Liver (tissue), 9 donors: Measurements from ENCODE around the gene PPP6R3. TPM values are rescaled to one million over a fixed set of nuclear protein-coding genes. Genes with fewer than 3 reads are reported as not detected.

Source experiments
- DNase-seq: peaks from one replicate; pipeline ENCODE4 v3.0.0-alpha.2; 2017; ENCODE audit warnings: low spot score
- H3K27ac ChIP-seq, 2 donors: one replicate each; pipeline ENCODE4 v1.7.0; 2013; ENCODE audit warnings: inconsistent platforms in 2 of 2, low read length in 2 of 2, control low read depth in 1 of 2, low read depth in 1 of 2, mild to moderate bottlenecking in 1 of 2
- H3K27me3 ChIP-seq, 4 donors: one replicate each; pipeline versions ENCODE4 v1.6.1 to v1.7.0; 2013; ENCODE audit warnings: low read length in 3 of 4, inconsistent platforms in 1 of 4, mild to moderate bottlenecking in 1 of 4, moderate library complexity in 1 of 4; ENCODE audit not compliant: control insufficient read depth in 4 of 4, insufficient read depth in 4 of 4
- H3K36me3 ChIP-seq, 4 donors: one replicate each; pipeline versions ENCODE4 v1.6.1 to v1.7.0; 2013; ENCODE audit warnings: low read length in 3 of 4, mild to moderate bottlenecking in 3 of 4, low read depth in 1 of 4, moderate library complexity in 1 of 4; ENCODE audit not compliant: control insufficient read depth in 4 of 4, insufficient read depth in 3 of 4
- H3K4me1 ChIP-seq, 4 donors: one replicate each; pipeline versions ENCODE4 v1.6.1 to v1.7.0; 2013; ENCODE audit warnings: low read length in 3 of 4, mild to moderate bottlenecking in 3 of 4, moderate library complexity in 1 of 4; ENCODE audit not compliant: control insufficient read depth in 4 of 4, insufficient read depth in 4 of 4
- H3K4me3 ChIP-seq, 3 donors: one replicate each; pipeline versions ENCODE4 v1.6.1 to v1.7.0; 2013; ENCODE audit warnings: low read length in 3 of 3, control low read depth in 1 of 3, low read depth in 1 of 3, mild to moderate bottlenecking in 1 of 3
- H3K9ac ChIP-seq, 2 donors: one replicate each; pipeline ENCODE4 v1.7.0; 2013; ENCODE audit warnings: low read length in 2 of 2, mild to moderate bottlenecking in 2 of 2, moderate library complexity in 2 of 2, control low read depth in 1 of 2, low read depth in 1 of 2
- H3K9me3 ChIP-seq, 4 donors: one replicate each; pipeline versions ENCODE4 v1.6.1 to v1.7.0; 2013; ENCODE audit warnings: low read length in 3 of 4; ENCODE audit not compliant: control insufficient read depth in 4 of 4
- ATF3 ChIP-seq: IDR thresholded peaks from 2 replicates; pipeline ENCODE4 v1.6.1; 2016; ENCODE audit warnings: antibody characterized with exemption
- EGR1 ChIP-seq, 2 donors: IDR thresholded peaks; 2 replicates each; pipeline ENCODE4 v1.6.1; 2016 to 2018; ENCODE audit warnings: antibody characterized with exemption in 2 of 2, low read depth in 2 of 2
- FOXA1 ChIP-seq: IDR thresholded peaks from 2 replicates; pipeline ENCODE4 v1.6.1; 2016; ENCODE audit warnings: antibody characterized with exemption
- FOXA2 ChIP-seq: IDR thresholded peaks from 2 replicates; pipeline ENCODE4 v1.6.1; 2016; ENCODE audit warnings: antibody characterized with exemption
- GABPA ChIP-seq, 2 donors: IDR thresholded peaks in 1 of 2; conservative IDR thresholded peaks in 1 of 2; 2 replicates each; pipeline ENCODE4 v1.6.1; 2016; ENCODE audit warnings: antibody characterized with exemption in 2 of 2, mild to moderate bottlenecking in 1 of 2, moderate library complexity in 1 of 2
- HNF4A ChIP-seq, 2 donors: conservative IDR thresholded peaks; 2 replicates each; pipeline ENCODE4 v1.6.1; 2016; ENCODE audit warnings: antibody characterized with exemption in 2 of 2, mild to moderate bottlenecking in 2 of 2
- HNF4G ChIP-seq: IDR thresholded peaks from 2 replicates; pipeline ENCODE4 v1.6.1; 2016; ENCODE audit warnings: antibody characterized with exemption
- JUND ChIP-seq, 2 donors: IDR thresholded peaks; 2 replicates each; pipeline ENCODE4 v1.6.1; 2016; ENCODE audit warnings: antibody characterized with exemption in 2 of 2
- NR2F2 ChIP-seq: IDR thresholded peaks from 2 replicates; pipeline ENCODE4 v1.6.1; 2016; ENCODE audit warnings: antibody characterized with exemption
- RAD21 ChIP-seq, 2 donors: IDR thresholded peaks; 2 replicates each; pipeline ENCODE4 v1.6.1; 2016; ENCODE audit warnings: antibody characterized with exemption in 2 of 2, mild to moderate bottlenecking in 2 of 2
- REST ChIP-seq: IDR thresholded peaks from 2 replicates; pipeline ENCODE4 v1.6.1; 2016; ENCODE audit warnings: antibody characterized with exemption, mild to moderate bottlenecking
- RXRA ChIP-seq, 2 donors: IDR thresholded peaks; 2 replicates each; pipeline ENCODE4 v1.6.1; 2017 to 2018; ENCODE audit warnings: antibody characterized with exemption in 2 of 2, mild to moderate bottlenecking in 1 of 2
- SP1 ChIP-seq: IDR thresholded peaks from 2 replicates; pipeline ENCODE4 v1.6.1; 2018; ENCODE audit warnings: antibody characterized with exemption, mild to moderate bottlenecking
- TAF1 ChIP-seq: conservative IDR thresholded peaks from 2 replicates; pipeline ENCODE4 v1.6.1; 2016; ENCODE audit warnings: antibody characterized with exemption, mild to moderate bottlenecking
- YY1 ChIP-seq: IDR thresholded peaks from 2 replicates; pipeline ENCODE4 v1.6.1; 2016; ENCODE audit warnings: antibody characterized with exemption, mild to moderate bottlenecking
- ZBTB33 ChIP-seq: IDR thresholded peaks from 2 replicates; pipeline ENCODE4 v1.6.1; 2016; ENCODE audit warnings: antibody characterized with exemption
- WGBS: extraction: QIAGEN DNeasy Blood & Tissue Kit; methylation state at CpG from one replicate; pipeline ENCODE4 v1.1.7; 2013; 5-methylcytosine and 5-hydroxymethylcytosine counted together
- polyA plus RNA-seq, 2 donors: library from polyadenylated mRNA; stranded (reverse) in 1 of 2; unstranded in 1 of 2; fragments of 200-250 nt in 1 of 2; fragments of >200 nt in 1 of 2; fragmentation: Nextera tagmentation in 1 of 2; extraction: Ambion mirVana in 1 of 2; gene quantifications; one replicate each; pipeline versions ENCODE4 v1.2.1 to v1.2.3, GENCODE V29; 2013 to 2015
- total RNA-seq, 2 donors: library from RNA; depleted of rRNA; stranded (reverse); fragments of >200 nt; gene quantifications; one replicate each; pipeline ENCODE4 v1.2.3, GENCODE V29; 2014
- TF ChIP-seq, protein P1 (sequence below): fragments of 150-350 bp; IDR thresholded peaks from 2 replicates; pipeline ENCODE4 v1.5.1; 2017; ENCODE audit warnings: improper control_type of control experiment, low read depth, low read length; ENCODE audit not compliant: missing input control
- TF ChIP-seq, protein P2 (sequence below): IDR thresholded peaks from 2 replicates; pipeline ENCODE4 v1.6.1; 2016; ENCODE audit warnings: antibody characterized with exemption
- donor health status: healthy.
- donor health status: healthy.
- donor health status: healthy.
- donor health status: healthy.
- donor health status: healthy.

PPP6R3 gene
- total and polyA plus RNA-seq, 4 donors: 12.3 to 101 (median 58.1) TPM

- TF ChIP-seq, protein P1, sequence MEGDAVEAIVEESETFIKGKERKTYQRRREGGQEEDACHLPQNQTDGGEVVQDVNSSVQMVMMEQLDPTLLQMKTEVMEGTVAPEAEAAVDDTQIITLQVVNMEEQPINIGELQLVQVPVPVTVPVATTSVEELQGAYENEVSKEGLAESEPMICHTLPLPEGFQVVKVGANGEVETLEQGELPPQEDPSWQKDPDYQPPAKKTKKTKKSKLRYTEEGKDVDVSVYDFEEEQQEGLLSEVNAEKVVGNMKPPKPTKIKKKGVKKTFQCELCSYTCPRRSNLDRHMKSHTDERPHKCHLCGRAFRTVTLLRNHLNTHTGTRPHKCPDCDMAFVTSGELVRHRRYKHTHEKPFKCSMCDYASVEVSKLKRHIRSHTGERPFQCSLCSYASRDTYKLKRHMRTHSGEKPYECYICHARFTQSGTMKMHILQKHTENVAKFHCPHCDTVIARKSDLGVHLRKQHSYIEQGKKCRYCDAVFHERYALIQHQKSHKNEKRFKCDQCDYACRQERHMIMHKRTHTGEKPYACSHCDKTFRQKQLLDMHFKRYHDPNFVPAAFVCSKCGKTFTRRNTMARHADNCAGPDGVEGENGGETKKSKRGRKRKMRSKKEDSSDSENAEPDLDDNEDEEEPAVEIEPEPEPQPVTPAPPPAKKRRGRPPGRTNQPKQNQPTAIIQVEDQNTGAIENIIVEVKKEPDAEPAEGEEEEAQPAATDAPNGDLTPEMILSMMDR: no peak
- TF ChIP-seq HNF4G: no peak
- no peak for TF ChIP-seq EGR1 (IDR thresholded peaks at IDR 0.05; ENCODE audit: low read depth in 2 of 2)
- TF ChIP-seq YY1: no peak
- no peak for TF ChIP-seq GABPA (IDR thresholded peaks at IDR 0.05 in 1 of 2, conservative IDR thresholded peaks at IDR 0.05 in 1 of 2)
- TF ChIP-seq TAF1: no peak
- TF ChIP-seq JUND (IDR thresholded peaks at IDR 0.05): no peak
- TF ChIP-seq REST: no peak
- TF ChIP-seq RAD21 (IDR thresholded peaks at IDR 0.05): no peak
- TF ChIP-seq FOXA1: no peak
- no peak for TF ChIP-seq ZBTB33
- TF ChIP-seq, protein P2, sequence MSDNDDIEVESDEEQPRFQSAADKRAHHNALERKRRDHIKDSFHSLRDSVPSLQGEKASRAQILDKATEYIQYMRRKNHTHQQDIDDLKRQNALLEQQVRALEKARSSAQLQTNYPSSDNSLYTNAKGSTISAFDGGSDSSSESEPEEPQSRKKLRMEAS: no peak
- TF ChIP-seq NR2F2: no peak
- TF ChIP-seq SP1: no peak
- no peak for TF ChIP-seq FOXA2
- TF ChIP-seq HNF4A (conservative IDR thresholded peaks at IDR 0.05): no peak
- no peak for TF ChIP-seq ATF3
- no peak for TF ChIP-seq RXRA (IDR thresholded peaks at IDR 0.05)
- WGBS: 97% methylated on average over 21 of the region's 21 CpGs
- no peaks in the 10 kb centered on the region for H3K27me3 ChIP-seq
- DNase-seq: no peak
- H3K9ac ChIP-seq: no peak overlapping the region
- H3K9me3 ChIP-seq: no peaks in the 10 kb centered on the region
- no peak overlapping the region for H3K4me3 ChIP-seq
- H3K36me3 ChIP-seq: peaks cover 14 to 67% (median 40%) of the 10 kb centered on the region in 4 donors
- H3K4me1 ChIP-seq: no peaks in the 10 kb centered on the region
- H3K27ac ChIP-seq: no peak overlapping the region
Observed at GRCh38 chr11:68423481-68423880, 37.1 kb upstream of the PPP6R3 start.
